Measurements from ENCODE around the gene PRKG1. TPM values are rescaled to one million over a fixed set of nuclear protein-coding genes. Genes with fewer than 3 reads are reported as not detected.

PRKG1 gene
- total and polyA plus RNA-seq, 7 donors: 4.5 to 49.0 (median 31.7) TPM

DNA sequence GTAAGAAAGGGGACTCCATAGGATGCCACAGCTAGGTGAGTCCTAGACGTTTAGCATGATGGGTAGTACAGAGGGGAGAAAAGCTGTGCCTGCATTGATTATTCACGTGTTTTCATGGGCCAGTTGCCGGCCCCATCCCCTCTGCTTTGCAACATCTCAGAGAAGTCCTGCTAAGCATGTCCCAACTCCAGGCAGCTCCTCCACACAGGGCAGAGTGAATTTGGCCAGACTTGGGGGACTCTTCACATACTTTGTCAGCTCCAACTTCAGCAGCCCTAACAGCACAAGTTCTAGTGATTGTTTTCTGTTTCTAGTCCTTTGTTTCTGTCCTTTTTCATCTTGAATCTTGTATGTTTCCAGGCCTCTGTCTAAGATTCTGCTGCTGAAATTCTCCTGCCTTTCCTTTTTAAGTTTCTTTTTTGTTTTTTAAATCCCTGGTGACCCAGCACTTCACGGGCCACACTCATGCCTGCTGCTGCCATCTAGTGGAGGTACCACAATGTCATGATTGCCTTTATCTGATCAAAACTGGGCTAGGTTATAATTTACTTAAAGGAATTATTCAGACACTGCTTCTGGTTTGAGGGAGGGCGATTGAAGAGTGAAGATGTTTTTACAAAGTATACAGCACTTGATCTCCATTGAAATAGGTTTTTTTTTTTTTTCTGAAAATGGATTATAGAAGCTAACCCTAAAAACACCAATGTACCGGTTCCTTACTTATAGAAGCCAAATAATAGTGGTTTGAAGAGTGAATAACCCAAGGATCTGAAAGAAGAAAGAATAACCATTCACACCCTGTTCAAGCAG is 348.2 kb downstream of the PRKG1 start:
- Histone ChIP-seq H3K27ac (peak overlapping the region; percentile 56), H3K27me3 (ENCODE audit: insufficient read depth in 3 of 3, low read length in 2 of 3) (no peaks in the 10 kb centered on the region), H3K4me1 (peaks cover 23% of the 10 kb centered on the region), H3K9me3 (no peaks in the 10 kb centered on the region), H3K4me3 (no peak overlapping the region), H3K36me3 (ENCODE audit: insufficient read depth in 1 of 2, low read depth in 1 of 2) (no peaks in the 10 kb centered on the region)
- 63 to 65% (median 63%) methylated on average over 6 of the region's 6 CpGs for WGBS, 3 donors
- DNase-seq (peak in 1 of 2 donors; percentile 44), ATAC-seq (peak; percentile 74 to 86 (median 79))
- TF ChIP-seq, protein P1, sequence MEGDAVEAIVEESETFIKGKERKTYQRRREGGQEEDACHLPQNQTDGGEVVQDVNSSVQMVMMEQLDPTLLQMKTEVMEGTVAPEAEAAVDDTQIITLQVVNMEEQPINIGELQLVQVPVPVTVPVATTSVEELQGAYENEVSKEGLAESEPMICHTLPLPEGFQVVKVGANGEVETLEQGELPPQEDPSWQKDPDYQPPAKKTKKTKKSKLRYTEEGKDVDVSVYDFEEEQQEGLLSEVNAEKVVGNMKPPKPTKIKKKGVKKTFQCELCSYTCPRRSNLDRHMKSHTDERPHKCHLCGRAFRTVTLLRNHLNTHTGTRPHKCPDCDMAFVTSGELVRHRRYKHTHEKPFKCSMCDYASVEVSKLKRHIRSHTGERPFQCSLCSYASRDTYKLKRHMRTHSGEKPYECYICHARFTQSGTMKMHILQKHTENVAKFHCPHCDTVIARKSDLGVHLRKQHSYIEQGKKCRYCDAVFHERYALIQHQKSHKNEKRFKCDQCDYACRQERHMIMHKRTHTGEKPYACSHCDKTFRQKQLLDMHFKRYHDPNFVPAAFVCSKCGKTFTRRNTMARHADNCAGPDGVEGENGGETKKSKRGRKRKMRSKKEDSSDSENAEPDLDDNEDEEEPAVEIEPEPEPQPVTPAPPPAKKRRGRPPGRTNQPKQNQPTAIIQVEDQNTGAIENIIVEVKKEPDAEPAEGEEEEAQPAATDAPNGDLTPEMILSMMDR (IDR thresholded peaks at IDR 0.05): peak; percentile 75
- intact Hi-C loops (cut with DNase I): loop anchor here (5.0 to 10.0 kb wide), 3 partner anchors 348 to 428 kb away; partner anchors contain the start of gene PRKG1 (in 2 of the 2)

DNA sequence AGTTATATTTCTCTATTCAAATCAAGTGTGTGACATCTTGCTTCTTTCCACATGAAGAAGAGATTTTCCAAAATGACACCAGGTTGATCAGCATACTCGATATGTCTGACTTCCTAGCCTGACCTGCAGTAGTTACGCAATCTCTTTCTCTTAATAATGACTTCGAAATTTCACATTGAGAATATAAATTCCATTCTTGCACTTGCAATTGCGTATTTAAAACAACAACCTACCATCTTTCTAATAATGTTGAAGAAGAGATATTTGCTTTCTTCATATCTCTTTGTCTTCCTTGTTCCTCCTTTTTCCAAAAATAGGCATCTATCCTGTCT is 348.8 kb downstream of the PRKG1 start:
- WGBS, 3 donors: 58 to 78% (median 60%) methylated on average over 4 of the region's 4 CpGs
- intact Hi-C loops (cut with DNase I): loop anchor here (5.0 to 10.0 kb wide), 3 partner anchors 348 to 428 kb away; partner anchors contain the start of gene PRKG1 (in 2 of the 2)
- Histone ChIP-seq H3K4me1 (peaks cover 23% of the 10 kb centered on the region), H3K4me3 (no peak overlapping the region), H3K27me3 (ENCODE audit: insufficient read depth in 3 of 3, low read length in 2 of 3) (no peaks in the 10 kb centered on the region), H3K9me3 (no peaks in the 10 kb centered on the region), H3K27ac (no peak overlapping the region), H3K36me3 (ENCODE audit: insufficient read depth in 1 of 2, low read depth in 1 of 2) (no peaks in the 10 kb centered on the region)
- ATAC-seq: no peak
- TF ChIP-seq, protein P1 (IDR thresholded peaks at IDR 0.05): no peak
- no peak for DNase-seq

DNA sequence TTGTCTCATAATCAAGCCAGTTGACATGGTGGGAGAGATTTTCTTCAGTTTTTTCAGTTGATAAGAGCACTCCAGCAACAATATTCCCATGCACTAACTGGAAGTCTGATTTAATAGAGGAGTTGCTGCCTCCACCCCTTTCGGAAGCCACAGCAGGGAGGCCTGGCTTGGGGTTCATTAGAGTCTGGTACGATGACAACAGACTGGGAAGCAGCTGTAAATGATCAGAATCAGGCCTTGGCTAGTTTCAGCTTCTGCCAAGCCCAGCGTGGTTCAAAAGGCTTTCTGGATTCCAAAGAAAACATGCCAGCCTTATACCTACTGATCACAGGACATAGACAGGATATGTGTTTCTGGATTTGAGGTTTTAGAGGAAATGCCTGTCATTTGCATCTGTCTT is 351.1 kb downstream of the PRKG1 start:
- TF ChIP-seq, protein P1 (IDR thresholded peaks at IDR 0.05): no peak
- Histone ChIP-seq H3K4me3 (no peak overlapping the region), H3K27me3 (ENCODE audit: insufficient read depth in 3 of 3, low read length in 2 of 3) (no peaks in the 10 kb centered on the region), H3K9me3 (no peaks in the 10 kb centered on the region), H3K27ac (no peak overlapping the region), H3K4me1 (peaks cover 23% of the 10 kb centered on the region), H3K36me3 (ENCODE audit: insufficient read depth in 1 of 2, low read depth in 1 of 2) (no peaks in the 10 kb centered on the region)
- ATAC-seq (no peak), DNase-seq (no peak)
- 37 to 62% (median 44%) methylated on average over 3 of the region's 3 CpGs for WGBS, 3 donors
- intact Hi-C loops (cut with DNase I): loop anchor here in 1 of 2 donors (10.0 kb wide), 2 partner anchors 351 to 431 kb away; partner anchors contain the start of gene PRKG1

DNA sequence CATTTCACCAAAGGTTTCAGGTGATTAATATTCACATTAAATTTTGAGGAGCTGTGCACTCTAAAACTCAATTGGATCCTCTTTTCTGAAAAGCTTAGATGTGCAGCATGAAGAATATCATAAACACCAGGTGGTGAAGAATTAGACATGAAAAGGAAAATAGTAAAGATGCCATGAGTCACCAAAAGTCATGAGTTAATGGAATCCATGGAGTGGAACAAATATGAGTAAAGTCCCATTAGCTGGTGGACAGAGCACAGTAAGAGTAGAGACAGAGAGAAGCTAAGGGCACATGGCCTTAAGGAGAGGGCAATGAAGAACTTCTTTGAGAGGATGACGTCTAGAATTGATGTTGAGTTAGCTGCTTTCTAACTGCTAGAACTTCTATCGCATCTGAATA is 353.5 kb downstream of the PRKG1 start:
- H3K27ac ChIP-seq: no peak overlapping the region
- no peaks in the 10 kb centered on the region for H3K36me3 ChIP-seq (ENCODE audit: insufficient read depth in 1 of 2, low read depth in 1 of 2)
- DNase-seq (no peak), ATAC-seq (no peak)
- no peaks in the 10 kb centered on the region for H3K9me3 ChIP-seq
- no peak overlapping the region for H3K4me3 ChIP-seq
- intact Hi-C loops (cut with DNase I): loop anchor here in 1 of 2 donors (10.0 kb wide), 2 partner anchors 353 to 433 kb away; partner anchors contain the start of gene PRKG1
- TF ChIP-seq, protein P1 (IDR thresholded peaks at IDR 0.05): no peak
- H3K27me3 ChIP-seq (ENCODE audit: insufficient read depth in 3 of 3, low read length in 2 of 3): no peaks in the 10 kb centered on the region
- 84 to 97% (median 94%) methylated on average over 2 of the region's 2 CpGs for WGBS, 3 donors
- H3K4me1 ChIP-seq: peaks cover 13% of the 10 kb centered on the region
